Measurements from ENCODE around the gene ACADVL.

DNA sequence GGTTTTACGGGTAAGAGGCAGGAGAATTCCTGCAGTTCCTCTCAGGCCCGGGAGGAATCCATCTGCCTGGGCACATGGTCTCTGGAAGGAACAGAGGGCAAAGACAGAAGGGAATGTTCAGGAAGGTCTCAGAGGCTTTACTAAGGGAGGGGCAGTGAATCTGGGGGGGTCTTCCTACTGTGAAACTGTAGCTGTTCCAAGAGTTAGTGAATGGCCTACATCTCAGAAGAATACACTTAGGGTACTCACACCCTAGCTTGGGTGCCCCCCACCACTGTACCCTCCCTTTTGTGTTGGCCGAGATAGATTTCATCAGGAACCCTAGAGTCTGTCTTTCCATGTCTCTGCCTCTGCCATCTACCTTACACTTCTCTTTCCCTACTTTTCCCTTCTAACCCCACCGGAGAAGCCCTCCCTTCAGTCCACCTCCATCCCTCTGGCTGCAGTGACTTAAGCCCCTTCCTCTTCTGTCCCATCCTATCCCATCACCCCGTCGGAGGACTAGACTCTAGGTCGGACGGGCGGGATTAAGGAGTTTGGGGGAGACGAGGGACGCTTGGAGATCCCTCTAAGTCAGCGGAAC is 418 bp upstream of the ACADVL start:
- TF ChIP-seq, protein P1, sequence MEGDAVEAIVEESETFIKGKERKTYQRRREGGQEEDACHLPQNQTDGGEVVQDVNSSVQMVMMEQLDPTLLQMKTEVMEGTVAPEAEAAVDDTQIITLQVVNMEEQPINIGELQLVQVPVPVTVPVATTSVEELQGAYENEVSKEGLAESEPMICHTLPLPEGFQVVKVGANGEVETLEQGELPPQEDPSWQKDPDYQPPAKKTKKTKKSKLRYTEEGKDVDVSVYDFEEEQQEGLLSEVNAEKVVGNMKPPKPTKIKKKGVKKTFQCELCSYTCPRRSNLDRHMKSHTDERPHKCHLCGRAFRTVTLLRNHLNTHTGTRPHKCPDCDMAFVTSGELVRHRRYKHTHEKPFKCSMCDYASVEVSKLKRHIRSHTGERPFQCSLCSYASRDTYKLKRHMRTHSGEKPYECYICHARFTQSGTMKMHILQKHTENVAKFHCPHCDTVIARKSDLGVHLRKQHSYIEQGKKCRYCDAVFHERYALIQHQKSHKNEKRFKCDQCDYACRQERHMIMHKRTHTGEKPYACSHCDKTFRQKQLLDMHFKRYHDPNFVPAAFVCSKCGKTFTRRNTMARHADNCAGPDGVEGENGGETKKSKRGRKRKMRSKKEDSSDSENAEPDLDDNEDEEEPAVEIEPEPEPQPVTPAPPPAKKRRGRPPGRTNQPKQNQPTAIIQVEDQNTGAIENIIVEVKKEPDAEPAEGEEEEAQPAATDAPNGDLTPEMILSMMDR (IDR thresholded peaks at IDR 0.05): no peak
- TF ChIP-seq POLR2A (IDR thresholded peaks at IDR 0.05) (no peak), EP300 (IDR thresholded peaks at IDR 0.05) (no peak)
